ENCODE measurements around the gene PLCD3. TPM values are rescaled to one million over a fixed set of nuclear protein-coding genes. Genes with fewer than 3 reads are reported as not detected.

Gene PLCD3
- total RNA-seq, 1 donor from 2014 or later: 12.0 TPM

DNA sequence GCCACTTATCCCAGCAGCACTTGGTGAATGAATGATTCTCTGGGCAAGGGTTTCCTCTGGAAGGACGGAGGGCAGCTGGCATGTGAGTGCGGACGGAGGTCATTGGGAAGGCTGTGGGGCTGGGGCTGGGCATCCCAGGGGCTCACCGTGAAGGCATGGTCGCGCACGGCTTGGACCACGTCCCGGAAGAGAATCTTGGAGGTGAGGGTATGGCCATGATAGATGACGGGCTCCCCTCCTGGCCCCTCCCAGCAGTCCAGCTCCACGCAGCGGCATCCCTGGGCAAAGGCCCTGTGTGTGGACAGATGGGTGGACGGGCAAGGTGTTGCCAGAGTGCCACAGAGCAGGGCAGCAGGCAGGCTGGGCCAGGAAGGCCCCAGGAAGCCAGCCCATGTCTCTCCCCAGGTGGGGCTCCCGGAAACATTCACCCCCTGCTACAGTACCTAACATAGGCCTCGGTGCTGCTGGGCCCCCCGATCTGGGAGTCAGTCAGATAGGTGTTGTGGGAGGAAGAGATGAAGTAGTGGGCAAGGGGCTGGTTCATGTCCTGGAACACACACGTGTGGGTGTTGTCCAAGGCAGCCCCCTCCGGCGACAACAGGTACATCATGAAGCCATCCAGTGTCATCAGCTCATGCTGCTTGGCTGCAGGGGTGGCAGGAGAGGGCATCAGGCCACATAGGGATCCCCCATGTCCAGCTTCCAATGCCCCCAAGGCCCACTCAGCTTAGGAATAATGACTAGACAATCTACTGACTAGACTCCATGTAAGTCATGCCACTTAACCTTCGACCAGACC is 14.3 kb downstream of the PLCD3 start:
- DNase-seq (ENCODE audit: low spot score): no peak

DNA sequence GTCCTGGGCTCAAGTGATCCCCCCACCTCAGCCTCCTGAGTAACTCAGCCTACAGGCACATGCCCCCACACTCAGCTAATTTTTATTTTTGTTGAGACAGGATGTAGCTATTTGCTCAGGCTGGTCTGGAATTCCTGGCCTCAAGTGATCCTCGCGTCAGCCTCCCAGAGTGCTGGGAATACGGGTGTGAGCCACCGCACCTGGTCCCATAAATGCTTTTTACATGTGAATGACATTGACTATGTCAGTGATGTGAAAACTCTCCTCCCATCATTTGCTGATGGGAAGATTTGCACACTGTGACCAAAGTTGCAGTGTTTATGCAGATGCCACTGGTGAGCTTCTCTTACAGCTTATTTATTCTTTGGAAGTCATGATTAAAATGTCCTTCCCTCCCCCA is 15.0 kb downstream of the PLCD3 start:
- DNase-seq (ENCODE audit: low spot score): no peak

DNA sequence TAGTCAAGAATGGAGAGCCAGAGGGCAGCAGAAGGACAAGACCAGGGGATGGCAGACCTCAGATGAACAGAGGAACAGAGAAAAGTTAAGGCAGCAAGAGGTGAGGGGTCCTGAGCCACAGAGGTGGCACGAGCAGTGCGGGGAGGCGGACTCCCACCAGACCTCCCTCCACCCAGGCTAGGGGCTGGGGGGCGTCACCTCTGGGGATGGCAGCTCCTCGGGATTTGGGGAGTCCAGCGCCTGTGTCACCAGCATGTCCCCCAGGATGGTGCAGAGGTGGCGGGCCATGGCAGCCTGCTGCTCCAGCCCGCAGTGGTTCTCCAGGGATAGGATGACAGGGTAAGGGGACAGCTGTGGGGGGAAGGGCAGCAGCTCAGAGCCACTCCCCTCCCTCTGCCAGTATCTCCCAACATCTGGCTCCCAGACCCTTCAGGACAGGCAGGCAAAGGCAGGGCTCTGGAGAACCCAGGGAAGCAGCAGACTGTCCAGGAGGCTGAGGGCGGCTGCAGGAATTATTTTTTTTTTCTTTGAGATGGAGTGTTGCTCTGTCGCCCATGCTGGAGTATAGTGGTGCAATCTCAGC is 15.8 kb downstream of the PLCD3 start:
- DNase-seq (ENCODE audit: low spot score): no peak

DNA sequence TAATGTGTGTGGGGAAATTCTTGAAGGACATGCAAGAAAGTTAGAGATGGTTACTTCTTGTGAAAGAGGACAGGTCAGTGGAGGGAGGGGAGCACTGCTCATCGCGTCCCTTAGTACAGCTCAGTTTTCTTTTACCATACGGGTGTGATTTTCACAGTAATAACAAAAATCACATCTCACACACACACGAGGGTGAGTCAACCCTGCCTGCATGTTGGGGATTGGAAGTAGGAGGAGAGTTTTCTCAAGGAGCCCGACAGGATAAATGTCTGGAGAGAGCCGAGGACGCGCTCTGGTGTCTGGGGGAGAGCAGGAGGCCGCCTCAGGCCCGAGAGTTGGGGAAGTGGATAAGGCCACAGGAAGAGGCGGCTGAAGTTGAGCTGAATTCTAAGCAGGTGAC is 16.4 kb downstream of the PLCD3 start:
- DNase-seq (ENCODE audit: low spot score): peak; percentile 50

DNA sequence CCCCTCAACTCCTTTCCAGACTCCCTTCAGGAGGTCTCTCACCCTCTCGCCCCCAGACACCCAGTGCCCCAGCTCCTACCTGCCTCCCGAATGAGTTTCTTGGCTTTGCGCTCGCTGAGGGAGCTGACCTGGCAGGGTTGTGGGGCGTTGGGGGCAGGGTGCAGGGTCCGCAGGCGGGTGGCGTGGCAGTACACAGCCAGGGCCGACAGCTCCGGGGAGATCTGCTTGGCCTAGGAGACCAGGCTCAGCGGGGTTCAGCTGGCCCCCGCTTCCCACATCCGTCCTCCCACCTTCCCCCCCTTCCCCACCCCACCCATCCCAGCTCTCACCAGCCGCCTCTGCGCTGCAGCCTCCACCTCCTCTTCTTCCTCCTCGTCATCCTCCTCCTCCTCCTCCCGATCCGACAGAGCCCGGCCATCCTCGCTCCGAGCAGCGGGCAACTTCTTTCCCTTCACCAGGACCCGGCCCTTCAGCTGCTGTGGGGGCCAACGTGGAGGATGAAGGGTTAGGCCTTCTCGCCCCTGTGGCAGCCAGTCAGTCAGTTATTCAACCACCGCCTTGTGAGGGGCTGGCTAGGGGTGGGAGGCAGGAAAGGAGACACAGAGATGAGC is 17.2 kb downstream of the PLCD3 start:
- no peak for DNase-seq (ENCODE audit: low spot score)

DNA sequence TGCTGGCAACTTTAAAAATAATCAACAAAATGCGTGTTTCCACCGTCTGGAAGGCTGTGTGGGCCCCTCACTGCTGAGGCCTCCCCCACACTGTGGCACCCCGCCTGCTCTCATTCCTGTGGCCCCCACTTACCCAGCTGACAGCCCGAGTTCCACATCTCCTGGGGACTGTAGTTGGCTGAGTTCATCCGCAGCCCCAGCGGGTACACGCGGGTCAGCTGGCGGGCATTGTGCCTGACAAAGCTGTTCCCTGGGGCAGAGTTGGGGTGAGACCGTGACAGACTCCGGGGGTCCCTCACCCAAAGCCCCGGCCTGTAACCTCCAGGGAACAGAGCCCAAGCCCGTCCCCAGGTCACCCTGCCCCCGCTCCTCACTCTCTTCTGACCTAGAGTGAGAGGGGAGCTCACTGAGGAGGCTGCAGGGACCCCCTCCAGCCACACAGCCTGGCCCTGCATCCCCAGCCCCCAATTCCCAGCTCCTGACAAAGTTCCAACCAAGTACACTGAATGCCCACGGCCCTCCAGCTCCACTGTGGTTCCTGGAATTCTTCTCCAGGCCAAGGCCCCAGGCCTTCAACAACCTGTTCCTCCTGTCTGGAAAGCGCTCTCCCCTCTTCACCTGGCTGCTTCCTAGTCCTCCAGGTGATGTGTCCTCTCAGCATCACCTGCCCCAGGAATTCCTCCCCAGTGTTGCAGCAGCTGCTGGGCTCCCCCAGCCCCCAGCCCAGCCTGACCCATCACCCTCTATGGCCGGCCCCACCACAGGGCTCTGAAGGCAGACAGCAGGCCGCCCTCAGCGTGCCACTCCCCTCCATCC is 18.0 kb downstream of the PLCD3 start:
- DNase-seq (ENCODE audit: low spot score): no peak

DNA sequence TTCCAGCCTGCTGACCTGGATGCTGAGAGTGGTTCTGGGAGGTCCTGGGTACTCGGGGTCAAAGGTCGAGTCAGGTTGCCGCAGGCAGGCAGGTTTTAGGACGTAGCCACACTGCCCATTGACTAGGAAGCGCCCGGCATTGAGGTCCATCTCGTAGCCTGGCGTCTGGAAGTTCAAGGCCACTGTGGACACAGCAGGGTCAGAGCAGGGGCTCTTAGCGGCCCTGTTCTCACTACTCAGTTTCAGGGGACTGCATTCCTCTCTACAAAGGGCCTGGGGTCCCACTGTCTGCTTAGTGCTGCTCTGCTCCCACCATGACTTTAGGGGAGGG is 18.9 kb downstream of the PLCD3 start:
- DNase-seq (ENCODE audit: low spot score): no peak

DNA sequence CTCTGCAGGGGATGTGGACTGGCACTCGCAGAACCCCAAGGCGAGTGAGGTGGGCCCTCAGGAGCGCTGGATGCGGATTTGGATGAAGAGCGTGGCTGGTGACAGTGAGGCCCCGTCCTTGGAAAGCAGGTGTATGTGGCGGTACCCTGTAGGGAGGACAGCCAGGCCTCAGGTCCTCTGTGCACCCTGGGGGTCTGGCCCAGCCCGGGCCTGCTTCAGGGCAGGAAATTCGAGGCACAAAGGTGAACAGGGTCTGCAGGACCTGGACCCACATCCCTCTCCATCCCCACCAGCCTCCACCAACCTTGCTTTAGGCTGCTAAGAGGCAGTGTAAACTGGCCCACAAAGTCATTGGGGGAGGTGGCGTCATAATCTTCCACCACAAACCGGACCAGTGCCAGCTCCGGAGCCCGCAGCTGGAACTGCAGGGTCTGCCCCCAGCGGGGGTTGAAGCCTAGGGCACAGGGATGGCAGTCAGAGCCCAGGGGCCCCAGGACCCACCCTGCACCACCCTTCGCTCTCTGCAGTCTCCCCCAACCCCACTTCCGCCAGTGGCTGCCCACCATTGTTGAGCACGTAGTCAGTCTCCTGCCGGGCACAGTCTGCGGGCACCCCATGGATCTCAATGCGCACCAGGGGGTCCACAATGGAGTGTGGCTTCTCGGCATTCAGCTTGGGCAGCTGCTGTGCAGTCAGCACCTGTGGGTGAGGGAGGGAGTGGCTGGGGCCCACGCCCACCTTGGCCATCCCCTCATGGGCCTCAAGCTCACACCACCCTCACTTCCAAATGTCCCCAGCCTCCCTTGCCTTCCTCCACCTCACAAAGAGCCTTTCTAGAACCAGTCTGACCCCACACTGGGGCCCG is 19.5 kb downstream of the PLCD3 start:
- no peak for DNase-seq (ENCODE audit: low spot score)

DNA sequence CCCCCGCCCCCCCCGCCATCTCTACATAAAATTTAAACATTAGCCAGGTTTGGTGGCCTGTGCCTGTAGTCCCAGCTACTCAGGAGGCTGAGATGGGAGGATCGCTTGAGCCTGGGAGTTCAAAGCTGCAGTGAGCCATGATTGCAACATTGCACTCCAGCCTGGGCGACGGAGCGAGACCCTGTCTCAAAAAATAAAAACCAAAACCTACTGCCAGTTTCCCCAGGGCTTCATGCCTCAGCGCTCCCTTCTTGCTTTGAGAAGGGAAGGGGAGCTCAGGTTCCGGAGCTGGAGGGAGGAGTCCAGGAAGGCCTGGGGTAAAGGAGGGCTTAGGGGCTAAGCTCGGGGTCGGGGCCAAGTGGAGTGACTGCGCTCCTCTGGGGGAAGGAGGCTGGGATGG is 20.5 kb downstream of the PLCD3 start:
- no peak for DNase-seq (ENCODE audit: low spot score)

DNA sequence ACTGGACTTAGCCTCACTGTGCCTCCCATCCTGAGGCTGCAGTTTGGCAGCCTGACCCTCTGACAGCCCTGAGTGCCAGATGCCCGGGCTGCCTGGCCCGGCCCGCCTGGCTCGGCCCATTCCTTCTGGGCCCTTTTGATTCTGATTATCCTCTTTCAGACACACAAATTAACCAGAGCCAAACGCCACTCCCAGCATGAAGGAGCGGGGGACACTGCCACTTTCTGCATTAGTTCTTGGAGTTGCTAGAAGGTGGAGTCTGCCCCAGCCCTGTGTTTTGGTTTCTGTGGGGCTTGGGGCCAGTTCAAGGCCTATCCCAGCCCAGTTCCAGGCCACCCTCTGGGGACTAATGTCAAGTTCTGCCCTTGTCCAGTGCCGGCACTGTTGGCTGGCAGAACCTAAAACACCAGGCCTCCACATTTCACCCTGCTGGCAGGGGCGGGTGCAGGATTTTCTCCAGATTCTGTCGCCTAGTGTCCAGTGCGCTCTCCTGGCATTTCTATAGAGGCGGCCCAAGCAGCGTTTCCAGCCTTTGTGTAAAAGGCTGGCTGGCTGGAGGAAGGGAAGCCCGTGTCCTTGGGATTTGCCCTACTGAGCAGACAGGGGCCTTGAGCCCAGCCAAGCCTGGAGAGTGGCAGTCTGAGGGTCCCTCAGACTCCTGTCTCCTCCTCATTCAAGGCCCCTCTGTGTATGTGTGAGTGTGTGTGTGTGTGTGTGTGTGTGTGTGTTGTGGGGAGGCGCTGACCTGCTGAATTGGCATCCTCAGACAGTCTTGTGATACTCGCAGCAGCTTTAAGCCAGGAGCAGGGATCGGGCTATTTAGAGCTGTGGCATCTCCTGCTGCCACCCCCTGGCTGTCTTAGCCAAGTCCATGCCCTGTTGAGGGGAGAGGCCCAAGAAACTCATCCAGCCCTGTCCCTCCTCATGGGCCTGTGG is 21.4 kb downstream of the PLCD3 start:
- no peak for DNase-seq (ENCODE audit: low spot score)

DNA sequence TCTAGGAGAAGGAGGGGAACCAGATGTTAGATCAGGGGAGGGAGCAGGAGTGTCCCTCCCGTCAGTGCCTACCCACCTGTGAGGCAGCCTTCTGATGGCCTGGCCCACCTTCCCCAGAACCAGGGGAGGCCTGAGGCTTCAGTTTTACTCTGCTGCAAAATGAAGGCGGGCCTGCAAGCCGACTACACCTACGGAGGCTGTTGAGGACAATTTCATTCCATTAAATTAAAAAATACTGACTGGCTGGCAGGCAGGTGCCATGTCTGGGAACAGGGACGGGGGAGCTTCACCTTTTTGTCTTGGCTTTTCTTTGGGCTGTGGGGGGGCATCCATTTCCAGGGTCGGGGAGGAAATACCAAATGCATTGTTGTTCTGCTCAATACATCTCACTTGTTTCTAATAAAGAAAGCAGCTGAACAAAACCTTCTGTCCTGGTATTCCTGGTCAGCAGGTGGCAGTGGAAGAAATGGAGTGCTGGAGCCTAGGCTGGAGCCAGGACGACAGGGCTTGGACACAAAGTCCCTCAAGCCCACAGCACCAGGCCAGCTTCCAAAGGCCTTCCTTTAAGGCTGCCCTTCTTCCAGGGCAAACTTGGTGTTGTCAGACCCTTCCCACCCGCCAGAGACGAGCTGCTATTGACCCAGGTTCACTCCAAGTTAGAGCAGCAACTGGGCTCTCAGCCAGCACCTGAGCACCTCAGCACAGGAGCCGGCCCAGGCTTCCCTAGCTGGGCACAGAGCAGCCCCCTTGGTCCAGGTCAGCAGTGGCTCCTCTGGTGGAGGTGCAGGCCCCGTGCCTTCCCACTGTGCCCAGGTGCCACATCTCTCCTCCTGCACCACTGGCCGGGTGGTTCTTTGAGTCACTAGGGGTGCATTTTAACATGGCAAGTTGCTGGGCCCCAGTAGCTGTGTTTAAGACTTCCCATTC is 23.5 kb downstream of the PLCD3 start:
- DNase-seq (ENCODE audit: low spot score): no peak

DNA sequence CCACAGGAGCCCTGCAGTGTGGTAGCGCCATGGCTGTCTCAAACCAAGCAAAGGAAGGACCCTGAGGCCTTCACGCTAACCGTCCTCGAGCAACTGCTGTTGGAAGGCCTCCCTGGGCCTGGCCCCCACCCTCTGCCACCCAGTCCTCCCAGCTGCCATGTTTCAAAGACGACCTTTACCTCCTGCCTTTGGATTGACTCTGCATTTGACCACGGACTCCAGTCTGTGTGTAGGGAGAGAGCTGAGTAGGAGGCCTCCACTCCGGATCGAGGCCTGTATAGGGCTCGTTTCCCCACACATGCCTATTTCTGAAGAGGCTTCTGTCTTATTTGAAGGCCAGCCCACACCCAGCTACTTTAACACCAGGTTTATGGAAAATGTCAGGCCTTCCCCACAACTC is 24.3 kb downstream of the PLCD3 start:
- no peak for DNase-seq (ENCODE audit: low spot score)

DNA sequence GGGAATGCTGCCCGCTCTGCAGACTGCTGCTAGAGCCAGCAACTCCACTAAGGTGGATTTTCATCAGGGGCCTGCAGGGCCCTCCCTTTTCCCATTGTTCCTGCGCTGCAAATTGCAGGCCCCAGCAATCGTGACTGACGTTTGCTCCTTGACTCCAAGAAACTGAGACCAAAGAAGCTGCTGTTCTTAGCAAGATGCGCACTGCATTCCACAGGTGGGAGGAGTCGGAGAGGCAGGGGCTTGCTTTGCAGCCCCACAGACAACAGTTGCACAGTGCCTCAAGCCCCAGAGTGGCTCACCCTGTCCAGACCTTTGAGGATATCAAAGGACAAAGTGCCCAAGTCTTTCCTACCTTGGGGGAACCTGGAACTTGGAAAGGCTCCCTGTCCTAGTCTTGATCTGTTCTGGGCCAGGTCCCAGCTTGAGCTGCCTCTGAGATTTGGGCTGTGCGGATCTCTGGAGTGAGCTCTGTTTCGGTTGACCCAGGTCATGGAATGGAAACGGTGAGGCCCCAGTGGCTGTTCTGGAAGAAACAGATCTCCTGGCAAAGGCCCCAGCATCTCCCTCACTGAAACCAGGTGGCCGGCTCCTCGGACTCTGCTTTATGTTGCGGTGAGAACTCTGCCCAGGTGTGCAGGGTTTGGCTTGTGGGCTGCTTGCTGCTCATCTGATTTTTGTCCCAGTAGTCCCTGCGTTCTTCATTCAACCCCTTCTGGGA is 24.9 kb downstream of the PLCD3 start:
- no peak for DNase-seq (ENCODE audit: low spot score)

DNA sequence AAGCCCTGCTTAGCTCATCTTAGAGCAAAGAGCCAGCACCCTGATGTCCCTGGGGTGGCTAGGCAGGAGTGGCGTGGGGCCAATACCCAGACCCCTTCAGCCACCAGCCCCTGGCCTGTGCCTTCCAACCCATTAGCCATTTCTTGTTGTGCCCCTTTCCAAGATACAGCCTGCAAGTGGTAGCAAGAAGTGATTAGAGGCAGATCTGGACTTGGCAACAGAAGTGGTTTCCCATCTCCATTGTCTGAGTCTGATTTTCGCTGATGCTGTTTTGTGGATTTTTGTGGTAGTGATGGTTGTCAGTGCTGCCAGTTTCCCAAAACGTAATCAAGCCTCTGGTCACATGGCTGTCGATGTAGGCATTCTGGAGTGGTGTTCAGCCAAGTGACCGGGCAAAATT is 25.7 kb downstream of the PLCD3 start:
- DNase-seq (ENCODE audit: low spot score): no peak

DNA sequence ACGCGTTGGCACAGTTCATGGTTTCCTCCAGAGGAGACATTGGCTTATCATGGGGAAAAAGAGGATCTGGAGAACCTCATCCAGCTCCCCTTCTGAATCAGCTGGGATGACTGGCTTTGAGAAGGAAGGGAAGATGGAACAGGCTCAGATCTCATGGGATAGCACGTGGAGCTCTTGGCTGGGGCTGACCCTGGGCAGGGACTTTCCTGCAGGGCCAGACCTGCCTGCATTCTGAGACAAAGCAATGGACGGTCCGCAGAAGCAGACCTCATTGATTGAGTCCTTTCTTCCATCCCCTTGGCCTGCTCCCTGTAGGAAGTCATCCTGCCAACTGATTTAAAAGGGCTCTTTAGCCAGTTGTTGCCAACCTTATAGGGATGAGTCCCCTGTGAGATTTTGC is 26.2 kb downstream of the PLCD3 start:
- DNase-seq (ENCODE audit: low spot score): no peak

DNA sequence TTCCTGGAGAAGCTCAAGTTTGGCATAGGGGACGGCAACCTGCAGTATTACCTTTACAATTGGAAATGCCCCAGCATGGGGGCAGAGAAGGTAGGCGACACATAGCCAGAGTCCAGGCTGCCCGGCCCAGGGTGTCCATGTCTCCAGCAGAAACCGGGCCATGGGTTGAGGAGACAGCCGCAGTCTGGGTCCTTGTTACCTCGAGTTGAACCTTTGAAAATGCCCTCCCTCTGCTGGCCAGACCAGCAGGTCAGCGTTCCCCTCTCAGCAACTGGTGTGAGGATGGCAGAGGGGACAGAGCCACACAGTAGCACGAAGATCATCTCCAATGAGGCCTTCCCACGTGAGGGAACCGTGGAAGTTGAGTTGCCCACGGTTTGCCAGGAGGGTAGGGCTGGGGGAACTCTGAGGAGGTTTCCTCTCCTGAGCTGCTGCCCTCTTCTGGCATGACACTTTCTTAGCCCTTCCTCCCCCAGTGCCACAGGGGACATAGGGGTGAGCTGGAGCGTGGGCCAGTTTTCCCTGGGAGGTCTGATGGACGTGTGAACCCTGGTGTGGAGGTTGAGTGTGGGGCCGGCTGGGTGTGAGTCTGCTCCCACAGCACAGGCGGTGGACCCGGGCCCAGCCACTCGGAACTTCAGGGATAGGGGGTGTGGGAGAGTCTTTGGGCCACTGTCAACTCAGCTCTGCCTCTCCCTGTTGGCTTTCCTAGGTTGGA is 27.2 kb downstream of the PLCD3 start:
- no peak for DNase-seq (ENCODE audit: low spot score)

DNA sequence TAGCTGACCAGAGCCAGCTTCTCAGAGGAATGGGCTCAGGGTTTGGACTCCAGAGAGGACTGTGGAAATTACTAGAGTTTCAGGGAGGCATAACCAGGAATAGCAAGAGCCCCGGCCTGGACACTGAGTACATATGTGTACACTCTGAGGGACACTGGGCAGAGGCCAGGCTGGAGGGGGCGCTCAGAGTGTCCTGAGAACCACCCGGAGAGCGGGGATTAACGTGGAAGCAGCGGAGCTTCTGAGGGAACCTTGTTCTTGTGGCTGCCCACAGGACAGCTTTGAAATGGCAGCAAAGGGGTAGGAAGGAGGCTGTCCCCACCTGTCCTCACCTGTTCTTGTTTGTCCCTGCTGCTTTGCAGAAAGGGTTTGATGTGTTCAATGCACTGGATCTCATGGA is 27.8 kb downstream of the PLCD3 start:
- no peak for DNase-seq (ENCODE audit: low spot score)

DNA sequence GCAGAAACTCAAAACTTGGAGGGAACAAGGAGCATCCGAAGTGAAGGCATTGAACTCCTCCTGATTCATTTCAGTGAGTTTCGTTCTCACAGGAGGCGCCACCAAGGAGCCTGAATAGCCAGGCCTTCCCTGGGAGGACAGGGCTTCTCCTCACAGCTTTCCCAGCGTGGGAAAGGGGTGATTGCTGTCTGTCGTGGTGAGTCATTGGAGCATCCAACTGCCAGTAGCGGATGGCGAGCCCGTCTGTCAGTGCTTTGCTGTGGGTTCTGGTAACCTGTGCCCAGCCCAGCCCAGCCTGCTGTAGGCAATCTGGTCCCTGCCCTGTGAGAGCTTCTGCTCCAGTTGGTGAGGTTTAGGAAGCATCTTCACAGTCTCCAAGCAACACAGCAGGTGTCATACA is 28.3 kb downstream of the PLCD3 start:
- DNase-seq (ENCODE audit: low spot score): no peak

All from umbilical cord (tissue), 2 donors.